ENCODE measurements around the gene MAD1L1. TPM values are rescaled to one million over a fixed set of nuclear protein-coding genes. Genes with fewer than 3 reads are reported as not detected.

MAD1L1 gene
- total and polyA plus RNA-seq, 2 donors (not counting 3 experiments of a cell fraction or from before 2014, with no cell fraction given), result 34.1 to 42.3 TPM

DNA sequence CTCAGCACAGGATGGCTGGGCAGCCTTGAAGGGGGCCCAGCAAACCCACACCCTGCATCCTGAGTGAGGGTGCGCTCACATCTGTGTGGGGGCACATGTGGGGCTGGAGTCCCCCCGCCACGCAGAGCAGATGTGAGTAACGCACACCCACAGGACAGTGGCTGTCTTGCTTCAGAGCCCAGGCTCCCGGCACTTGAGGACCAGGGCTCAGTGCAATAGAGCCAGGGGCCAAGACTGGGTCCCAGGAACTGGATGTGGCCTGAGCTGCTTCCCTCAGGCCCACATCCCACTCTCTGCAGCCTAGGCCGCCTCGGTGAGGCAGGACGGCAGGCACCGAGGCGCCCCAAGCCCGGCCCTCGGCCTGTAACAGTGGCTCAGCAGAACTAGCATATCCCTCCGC is 159.9 kb downstream of the MAD1L1 start:
- TF ChIP-seq FOS (IDR thresholded peaks at IDR 0.05; ENCODE audit: borderline replicate concordance, insufficient read depth, low read length) (no peak), EZH2 (IDR thresholded peaks at IDR 0.05; ENCODE audit: borderline replicate concordance, low read depth, low read length, severe bottlenecking) (no peak)
- TF ChIP-seq, protein P1, sequence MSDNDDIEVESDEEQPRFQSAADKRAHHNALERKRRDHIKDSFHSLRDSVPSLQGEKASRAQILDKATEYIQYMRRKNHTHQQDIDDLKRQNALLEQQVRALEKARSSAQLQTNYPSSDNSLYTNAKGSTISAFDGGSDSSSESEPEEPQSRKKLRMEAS (IDR thresholded peaks at IDR 0.05; ENCODE audit: insufficient read depth, insufficient read length), result no peak
- Histone ChIP-seq H2AFZ (ENCODE audit: low read depth, low read length) (no peak overlapping the region), H3K79me2 (ENCODE audit: control insufficient read depth, insufficient read depth, low read length) (no peaks in the 10 kb centered on the region), H3K9me1 (replicated peaks; ENCODE audit: control insufficient read depth, extremely low read depth, insufficient read depth, low read length) (no peaks in the 10 kb centered on the region), H3K4me2 (ENCODE audit: insufficient read depth, low read length) (no peak overlapping the region), H3K9ac (replicated peaks; ENCODE audit: extremely low read depth, insufficient read depth, low read length) (no peak overlapping the region), H3K36me3 (ENCODE audit: control insufficient read depth in 2 of 2, extremely low read depth in 1 of 2, insufficient read depth in 2 of 2, low read length in 2 of 2) (peaks cover 0 to 3% of the 10 kb centered on the region in 2 experiments), H3K4me3 (replicated peaks in 1 of 3; ENCODE audit: insufficient read depth in 1 of 3, low read depth in 1 of 3, low read length in 3 of 3) (no peak overlapping the region), H4K20me1 (replicated peaks; ENCODE audit: control insufficient read depth, extremely low read depth, insufficient read depth, low read length) (no peaks in the 10 kb centered on the region), H3K27me3 (ENCODE audit: control insufficient read depth in 2 of 2, insufficient read depth in 2 of 2, low read length in 2 of 2) (no peaks in the 10 kb centered on the region), H3K9me3 (replicated peaks; ENCODE audit: control insufficient read depth, insufficient read depth, low read length) (no peaks in the 10 kb centered on the region), H3K27ac (ENCODE audit: insufficient read depth, low read depth, low read length) (no peak overlapping the region), H3K4me1 (ENCODE audit: control insufficient read depth, extremely low read depth, insufficient read depth, low read length) (no peaks in the 10 kb centered on the region)
- FAIRE-seq (no peak), DNase-seq (ENCODE audit: low read depth, low spot score) (no peak)
- intact Hi-C loops (cut with micrococcal nuclease) (no loop called here), dilution Hi-C loops (cut with MboI; ENCODE audit: extremely low pct_ligation_motif_present, low sequenced_read_pairs) (no loop called here)
- ChIA-PET CTCF (interaction anchor here (1.5 kb wide), 2 partner anchors 9 to 10 kb away, joined by 3 to 4 read pairs; no protein-coding TSS in a partner anchor), POLR2A (no interaction called here)
- BruUV-seq (replicated peaks), result no TSS peak

DNA sequence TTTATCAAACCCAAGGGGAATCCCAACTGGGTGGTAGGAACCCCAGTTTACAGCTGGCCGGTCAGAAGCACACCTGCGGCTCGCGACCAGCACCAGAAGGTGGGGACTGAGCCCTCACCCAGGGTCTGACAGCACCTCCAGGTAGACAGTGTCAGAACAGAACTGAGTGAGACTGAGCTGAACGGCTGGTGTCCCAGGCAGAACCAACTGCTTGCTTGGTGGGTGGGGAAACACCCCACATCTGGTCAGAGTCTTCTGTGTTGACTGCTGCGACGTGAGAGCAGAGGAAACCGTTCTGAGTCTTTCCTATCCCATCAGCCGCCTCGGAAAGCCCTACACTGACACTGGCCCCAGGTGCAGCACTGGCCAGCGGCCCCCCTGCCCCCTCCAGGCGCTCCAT is 160.7 kb downstream of the MAD1L1 start:
- ChIA-PET CTCF (interaction anchor here (1.5 kb wide), 2 partner anchors 8 to 11 kb away, joined by 3 to 4 read pairs; no protein-coding TSS in a partner anchor), POLR2A (no interaction called here)
- no TSS peak for BruUV-seq (replicated peaks)
- Histone ChIP-seq H3K9ac (replicated peaks; ENCODE audit: extremely low read depth, insufficient read depth, low read length) (no peak overlapping the region), H2AFZ (ENCODE audit: low read depth, low read length) (no peak overlapping the region), H3K36me3 (ENCODE audit: control insufficient read depth in 2 of 2, extremely low read depth in 1 of 2, insufficient read depth in 2 of 2, low read length in 2 of 2) (peaks cover 0 to 4% of the 10 kb centered on the region in 2 experiments), H3K4me3 (replicated peaks in 1 of 3; ENCODE audit: insufficient read depth in 1 of 3, low read depth in 1 of 3, low read length in 3 of 3) (no peak overlapping the region), H3K9me1 (replicated peaks; ENCODE audit: control insufficient read depth, extremely low read depth, insufficient read depth, low read length) (no peaks in the 10 kb centered on the region), H4K20me1 (replicated peaks; ENCODE audit: control insufficient read depth, extremely low read depth, insufficient read depth, low read length) (no peaks in the 10 kb centered on the region), H3K9me3 (replicated peaks; ENCODE audit: control insufficient read depth, insufficient read depth, low read length) (no peaks in the 10 kb centered on the region), H3K27me3 (ENCODE audit: control insufficient read depth in 2 of 2, insufficient read depth in 2 of 2, low read length in 2 of 2) (no peaks in the 10 kb centered on the region), H3K4me1 (ENCODE audit: control insufficient read depth, extremely low read depth, insufficient read depth, low read length) (no peaks in the 10 kb centered on the region), H3K4me2 (ENCODE audit: insufficient read depth, low read length) (no peak overlapping the region), H3K79me2 (ENCODE audit: control insufficient read depth, insufficient read depth, low read length) (no peaks in the 10 kb centered on the region), H3K27ac (ENCODE audit: insufficient read depth, low read depth, low read length) (no peak overlapping the region)
- DNase-seq (ENCODE audit: low read depth, low spot score) (no peak), FAIRE-seq (no peak)
- intact Hi-C loops (cut with micrococcal nuclease), result no loop called here
- dilution Hi-C loops (cut with MboI; ENCODE audit: extremely low pct_ligation_motif_present, low sequenced_read_pairs), result no loop called here
- TF ChIP-seq, protein P1 (IDR thresholded peaks at IDR 0.05; ENCODE audit: insufficient read depth, insufficient read length), result no peak
- TF ChIP-seq CTCF (IDR thresholded peaks at IDR 0.05; ENCODE audit: extremely low read depth in 1 of 2, insufficient read depth in 1 of 2, low read depth in 1 of 2, low read length in 2 of 2) (no peak), EZH2 (IDR thresholded peaks at IDR 0.05; ENCODE audit: borderline replicate concordance, low read depth, low read length, severe bottlenecking) (no peak), JUN (IDR thresholded peaks at IDR 0.05; ENCODE audit: borderline replicate concordance, insufficient read depth, insufficient read length, low read depth) (no peak), GATA2 (IDR thresholded peaks at IDR 0.05; ENCODE audit: insufficient read depth, insufficient read length, low read depth, low read length) (no peak), POLR2A (IDR thresholded peaks at IDR 0.05; ENCODE audit: low read depth, low read length) (no peak), MYC (IDR thresholded peaks at IDR 0.05; ENCODE audit: low read depth, low read length) (no peak)
